Endometrium (tissue), 2 donors: ENCODE measurements around the gene LY6G6D.

Experiments
- FAIRE-seq: peaks from 2 replicates; lab custom pipeline; 2012; peaks lifted over from hg19 to GRCh38; lab: Jason Lieb, UNC
- donor health status: control.
- donor health status: control.

The LY6G6D gene

GRCh38 chr6:31765910-31766794, 51.0 kb downstream of the LY6G6D start:
- FAIRE-seq: no peak

- no peak for FAIRE-seq
Measured at GRCh38 chr6:31767096-31767645, 52.0 kb downstream of the LY6G6D start.
